HepG2 (cell line): ENCODE data around the gene CLASP2. TPM values are rescaled to one million over a fixed set of nuclear protein-coding genes. Genes with fewer than 3 reads are reported as not detected.

Experiments used
- ATAC-seq: fragments of 200-7000 bp; cut with Tn5 transposase; 3 replicates; pipeline ENCODE4 v1.9.1; 2020; ENCODE audit warnings: mild to moderate bottlenecking, moderate library complexity
- BruUV-seq: library from RNA; stranded (reverse); fragments of 400-500 nt; replicated peaks from 2 replicates; lab custom pipeline; 2021; lab: Mats Ljungman, UMichigan
- CTCF ChIA-PET: fragments of 300-600 bp; formaldehyde crosslinking; extraction: SDS; loops from one replicate; lab custom pipeline; 2021; ENCODE audit warnings: low total read pairs, inconsistent platforms, low intra/inter-chr PET ratio; lab: Yijun Ruan, JAX
- POLR2A ChIA-PET: fragments of 350-600 bp; sonication (Branson Sonifier 250); formaldehyde crosslinking; loops from one replicate; lab custom pipeline; 2020; ENCODE audit warnings: antibody characterized with exemption, inconsistent platforms; lab: Yijun Ruan, JAX
- DNase-seq: peaks from one replicate; pipeline ENCODE4 v3.0.0-alpha.2; 2015; ENCODE audit warnings: low spot score
- FAIRE-seq: peaks from 3 replicates; lab custom pipeline; 2011; peaks lifted over from hg19 to GRCh38; lab: Jason Lieb, UNC
- H2AFZ ChIP-seq: one replicate; pipeline ENCODE4 v1.6.1; 2011; ENCODE audit warnings: low read length, inconsistent platforms
- H3K27ac ChIP-seq: fragments of 300-600 bp; 3 replicates; pipeline ENCODE4 v1.8.0; 2011; ENCODE audit warnings: mixed run types, mild to moderate bottlenecking, mixed read lengths, low read length, inconsistent platforms; ENCODE audit not compliant: insufficient read depth; ENCODE audit errors: extremely low read length
- H3K27me3 ChIP-seq, 2 experiments: fragments of 200-600 bp in 1 of 2; 2 replicates in 1 of 2; 3 replicates in 1 of 2; pipeline versions ENCODE4 v1.6.0 to v1.8.0; 2011; ENCODE audit warnings: low read length in 2 of 2, mild to moderate bottlenecking in 2 of 2, moderate library complexity in 2 of 2, inconsistent platforms in 1 of 2; ENCODE audit not compliant: insufficient read depth in 2 of 2, control insufficient read depth in 1 of 2
- H3K36me3 ChIP-seq, 2 experiments: fragments of 200-600 bp in 1 of 2; replicated peaks in 1 of 2; 2 replicates in 1 of 2; 3 replicates in 1 of 2; pipeline versions ENCODE4 v1.5.1 to v1.8.0; 2011; ENCODE audit warnings: low read length in 2 of 2, inconsistent platforms in 1 of 2; ENCODE audit not compliant: insufficient read depth in 2 of 2, control insufficient read depth in 1 of 2
- H3K4me1 ChIP-seq: 2 replicates; pipeline ENCODE4 v1.5.1; 2012; ENCODE audit warnings: low read length, inconsistent platforms; ENCODE audit not compliant: insufficient read depth
- H3K4me2 ChIP-seq: 2 replicates; pipeline ENCODE4 v1.6.0; 2011; ENCODE audit warnings: low read depth, low read length, inconsistent platforms
- H3K4me3 ChIP-seq, 3 experiments: fragments of 200-600 bp in 1 of 3; sonication (generic), shearing (Covaris generic) in 1 of 3; replicated peaks in 1 of 3; 2 replicates each; pipeline ENCODE4 v1.5.1; 2011 to 2016; ENCODE audit warnings: low read length in 3 of 3, inconsistent platforms in 2 of 3, low read depth in 2 of 3, mild to moderate bottlenecking in 2 of 3, control low read depth in 1 of 3, mixed read lengths in 1 of 3; ENCODE audit not compliant: insufficient read depth in 1 of 3
- H3K79me2 ChIP-seq: one replicate; pipeline ENCODE4 v1.6.1; 2011; ENCODE audit warnings: low read length, inconsistent platforms; ENCODE audit not compliant: insufficient read depth
- H3K9ac ChIP-seq: 2 replicates; pipeline ENCODE4 v1.6.0; 2011; ENCODE audit warnings: mild to moderate bottlenecking, low read depth, low read length, inconsistent platforms; ENCODE audit not compliant: insufficient read depth
- H3K9me3 ChIP-seq: 2 replicates; pipeline ENCODE4 v1.5.1; 2012; ENCODE audit warnings: mild to moderate bottlenecking, low read length
- H4K20me1 ChIP-seq: 2 replicates; pipeline ENCODE4 v1.6.0; 2011; ENCODE audit warnings: inconsistent platforms, mild to moderate bottlenecking, low read length, moderate library complexity; ENCODE audit not compliant: insufficient read depth
- DR1 ChIP-seq: sonication (generic); formaldehyde crosslinking; IDR thresholded peaks from 2 replicates; pipeline ENCODE4 v1.8.0; 2021; ENCODE audit warnings: mild to moderate bottlenecking, missing genetic modification reagents, inconsistent platforms
- GMEB1 ChIP-seq: sonication (generic); formaldehyde crosslinking; IDR thresholded peaks from 2 replicates; pipeline ENCODE4 v1.5.1; 2020; ENCODE audit warnings: missing genetic modification reagents, mild to moderate bottlenecking, borderline replicate concordance
- HMGA1 ChIP-seq: sonication (generic); formaldehyde crosslinking; conservative IDR thresholded peaks from 2 replicates; pipeline ENCODE4 v1.4.0; 2020; ENCODE audit warnings: missing genetic modification reagents
- HNRNPK ChIP-seq: fragments of 200-400 bp; formaldehyde crosslinking; IDR thresholded peaks from 2 replicates; pipeline ENCODE4 v1.6.1; 2018; ENCODE audit warnings: low read length, low read depth, moderate library complexity, mild to moderate bottlenecking; ENCODE audit not compliant: poor library complexity, severe bottlenecking
- IRX3 ChIP-seq: sonication (generic); formaldehyde crosslinking; IDR thresholded peaks from 2 replicates; pipeline ENCODE4 v1.8.1; 2023; ENCODE audit warnings: mild to moderate bottlenecking, low read depth, missing genetic modification reagents, borderline replicate concordance
- PRPF4 ChIP-seq: fragments of 200-400 bp; formaldehyde crosslinking; IDR thresholded peaks from 2 replicates; pipeline ENCODE4 v1.6.1; 2016; ENCODE audit warnings: low read length, low read depth; ENCODE audit not compliant: poor library complexity, severe bottlenecking
- SRY ChIP-seq: sonication (generic); formaldehyde crosslinking; IDR thresholded peaks from 2 replicates; pipeline ENCODE4 v1.8.0; 2022; ENCODE audit warnings: mild to moderate bottlenecking, missing genetic modification reagents
- ZFP36L2 ChIP-seq: sonication (generic); formaldehyde crosslinking; IDR thresholded peaks from 2 replicates; pipeline ENCODE4 v1.4.0; 2020; ENCODE audit warnings: missing genetic modification reagents
- ZKSCAN5 ChIP-seq: sonication (generic); formaldehyde crosslinking; IDR thresholded peaks from 2 replicates; pipeline ENCODE4 v1.5.1; 2020; ENCODE audit warnings: mild to moderate bottlenecking, missing genetic modification reagents
- ZNF224 ChIP-seq: sonication (generic); formaldehyde crosslinking; IDR thresholded peaks from 2 replicates; pipeline ENCODE4 v1.5.0; 2020; ENCODE audit warnings: mild to moderate bottlenecking, missing genetic modification reagents
- ZNF24 ChIP-seq: fragments of 450-650 bp; IDR thresholded peaks from 2 replicates; pipeline ENCODE4 v1.6.1; 2017; ENCODE audit warnings: antibody characterized with exemption, mild to moderate bottlenecking
- ZNF451 ChIP-seq: sonication (generic); formaldehyde crosslinking; IDR thresholded peaks from 2 replicates; pipeline ENCODE4 v1.5.0; 2020; ENCODE audit warnings: mild to moderate bottlenecking, missing genetic modification reagents
- WGBS: methylation state at CpG from one replicate; pipeline ENCODE4 v1.1.6; 2017; ENCODE audit warnings: low lambda C conversion rate; 5-methylcytosine and 5-hydroxymethylcytosine counted together
- in situ Hi-C: cut with HindIII; loops from 2 replicates; pipeline ENCODE4 v1.10.0; 2017; ENCODE audit warnings: low pct_unique_long_range_greater_than_20kb; ENCODE audit not compliant: extremely low pct_ligation_motif_present
- intact Hi-C: fragments of 100-400 bp; cut with micrococcal nuclease; formaldehyde crosslinking; loops from one replicate; pipeline ENCODE4 v1.10.0; 2022; ENCODE audit not compliant: unreplicated experiment
- polyA plus RNA-seq, 8 experiments: library from polyadenylated mRNA; depleted of rRNA in 3 of 8; stranded (reverse) in 7 of 8; unstranded in 1 of 8; fragments of >200 nt; fragmentation: Illumina TruSeq in 4 of 8; extraction: Trizol in 4 of 8; gene quantifications; 2 replicates each; pipeline versions ENCODE4 v1.2.1 to v1.2.3, GENCODE V29; 2011 to 2016; ENCODE audit warnings: low read depth in 4 of 8, missing spikeins in 1 of 8, mixed read lengths in 1 of 8; ENCODE audit not compliant: insufficient read depth in 1 of 8
- total RNA-seq, 5 experiments: library from RNA; depleted of rRNA; stranded (reverse); fragments of >200 nt; fragmentation: Illumina TruSeq; extraction: Trizol; gene quantifications; 2 replicates each; pipeline ENCODE4 v1.2.3, GENCODE V29; 2016; ENCODE audit warnings: low read depth in 1 of 5
- TF ChIP-seq, protein P1 (sequence below): sonication (generic); formaldehyde crosslinking; IDR thresholded peaks from 2 replicates; pipeline ENCODE4 v1.8.0; 2022; ENCODE audit warnings: missing genetic modification reagents, mild to moderate bottlenecking, inconsistent platforms, borderline replicate concordance
- TF ChIP-seq, protein P2 (sequence below): sonication (generic); formaldehyde crosslinking; IDR thresholded peaks from 2 replicates; pipeline ENCODE4 v1.4.0; 2020; ENCODE audit warnings: missing genetic modification reagents
- TF ChIP-seq, protein P3 (sequence below): sonication (generic); formaldehyde crosslinking; IDR thresholded peaks from 2 replicates; pipeline ENCODE4 v1.4.0; 2020; ENCODE audit warnings: missing genetic modification reagents
- TF ChIP-seq, protein P4 (sequence below), 2 experiments: fragments of 450-650 bp in 1 of 2; sonication (generic) in 1 of 2; formaldehyde crosslinking; IDR thresholded peaks; 2 replicates each; pipeline versions ENCODE4 v1.5.0 to v1.8.0; 2020 to 2022; ENCODE audit warnings: mild to moderate bottlenecking in 1 of 2, missing genetic modification reagents in 1 of 2

The CLASP2 gene
- total and polyA plus RNA-seq, 2 of the 13 experiments (the other 11 are each of a cell fraction or from before 2014, with no cell fraction given), result 15.7 to 34.8 TPM

GRCh38 chr3:33706056-33706455, 12.0 kb downstream of the CLASP2 start:
- in situ Hi-C loops, result no loop called here
- CTCF ChIA-PET, result no interaction called here
- no peak overlapping the region for H3K4me2 ChIP-seq
- no peak overlapping the region for H3K9ac ChIP-seq
- POLR2A ChIA-PET, result no interaction called here
- peaks cover 81% of the 10 kb centered on the region for H3K79me2 ChIP-seq
- DNase-seq, result no peak
- no peaks in the 10 kb centered on the region for H4K20me1 ChIP-seq
- H3K9me3 ChIP-seq, result peaks cover 8% of the 10 kb centered on the region
- intact Hi-C loops, result no loop called here
- no peak for ATAC-seq
- H3K4me3 ChIP-seq, result no peak overlapping the region
- H3K27me3 ChIP-seq, result no peaks in the 10 kb centered on the region
- no peak overlapping the region for H2AFZ ChIP-seq
- H3K36me3 ChIP-seq, result no peaks in the 10 kb centered on the region; a peak in 1 of 5 replicates
- no TSS peak for BruUV-seq
- no peak for FAIRE-seq
- 98% methylated on average over 6 of the region's 6 CpGs for WGBS
- no peak overlapping the region for H3K27ac ChIP-seq
- peaks cover 7% of the 10 kb centered on the region; the same call in 1 of the 2 replicates for H3K4me1 ChIP-seq
- TF ChIP-seq, protein P1, sequence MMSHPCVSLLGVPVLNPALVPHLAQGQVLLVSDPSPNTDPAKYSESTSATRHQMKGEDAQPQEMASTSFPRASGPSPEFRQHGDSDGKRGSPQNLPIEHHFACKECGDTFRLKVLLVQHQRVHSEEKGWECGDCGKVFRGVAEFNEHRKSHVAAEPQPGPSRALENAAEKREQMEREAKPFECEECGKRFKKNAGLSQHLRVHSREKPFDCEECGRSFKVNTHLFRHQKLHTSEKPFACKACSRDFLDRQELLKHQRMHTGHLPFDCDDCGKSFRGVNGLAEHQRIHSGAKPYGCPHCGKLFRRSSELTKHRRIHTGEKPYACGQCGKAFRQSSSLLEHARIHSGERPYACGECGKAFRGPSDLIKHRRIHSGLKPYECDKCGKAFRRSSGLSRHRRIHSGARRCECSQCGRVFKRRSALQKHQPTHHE, result no peak
- TF ChIP-seq SRY (CRISPR knock-in tag) (no peak), HNRNPK (no peak), GMEB1 (CRISPR knock-in tag) (no peak), ZKSCAN5 (no peak), IRX3 (CRISPR knock-in tag) (no peak), PRPF4 (no peak), ZNF224 (no peak), HMGA1 (CRISPR knock-in tag) (no peak), DR1 (no peak), ZNF451 (no peak), ZNF24 (no peak), ZFP36L2 (CRISPR knock-in tag) (no peak)
- TF ChIP-seq, protein P2, sequence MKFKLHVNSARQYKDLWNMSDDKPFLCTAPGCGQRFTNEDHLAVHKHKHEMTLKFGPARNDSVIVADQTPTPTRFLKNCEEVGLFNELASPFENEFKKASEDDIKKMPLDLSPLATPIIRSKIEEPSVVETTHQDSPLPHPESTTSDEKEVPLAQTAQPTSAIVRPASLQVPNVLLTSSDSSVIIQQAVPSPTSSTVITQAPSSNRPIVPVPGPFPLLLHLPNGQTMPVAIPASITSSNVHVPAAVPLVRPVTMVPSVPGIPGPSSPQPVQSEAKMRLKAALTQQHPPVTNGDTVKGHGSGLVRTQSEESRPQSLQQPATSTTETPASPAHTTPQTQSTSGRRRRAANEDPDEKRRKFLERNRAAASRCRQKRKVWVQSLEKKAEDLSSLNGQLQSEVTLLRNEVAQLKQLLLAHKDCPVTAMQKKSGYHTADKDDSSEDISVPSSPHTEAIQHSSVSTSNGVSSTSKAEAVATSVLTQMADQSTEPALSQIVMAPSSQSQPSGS (CRISPR knock-in tag), result no peak
- TF ChIP-seq, protein P3, sequence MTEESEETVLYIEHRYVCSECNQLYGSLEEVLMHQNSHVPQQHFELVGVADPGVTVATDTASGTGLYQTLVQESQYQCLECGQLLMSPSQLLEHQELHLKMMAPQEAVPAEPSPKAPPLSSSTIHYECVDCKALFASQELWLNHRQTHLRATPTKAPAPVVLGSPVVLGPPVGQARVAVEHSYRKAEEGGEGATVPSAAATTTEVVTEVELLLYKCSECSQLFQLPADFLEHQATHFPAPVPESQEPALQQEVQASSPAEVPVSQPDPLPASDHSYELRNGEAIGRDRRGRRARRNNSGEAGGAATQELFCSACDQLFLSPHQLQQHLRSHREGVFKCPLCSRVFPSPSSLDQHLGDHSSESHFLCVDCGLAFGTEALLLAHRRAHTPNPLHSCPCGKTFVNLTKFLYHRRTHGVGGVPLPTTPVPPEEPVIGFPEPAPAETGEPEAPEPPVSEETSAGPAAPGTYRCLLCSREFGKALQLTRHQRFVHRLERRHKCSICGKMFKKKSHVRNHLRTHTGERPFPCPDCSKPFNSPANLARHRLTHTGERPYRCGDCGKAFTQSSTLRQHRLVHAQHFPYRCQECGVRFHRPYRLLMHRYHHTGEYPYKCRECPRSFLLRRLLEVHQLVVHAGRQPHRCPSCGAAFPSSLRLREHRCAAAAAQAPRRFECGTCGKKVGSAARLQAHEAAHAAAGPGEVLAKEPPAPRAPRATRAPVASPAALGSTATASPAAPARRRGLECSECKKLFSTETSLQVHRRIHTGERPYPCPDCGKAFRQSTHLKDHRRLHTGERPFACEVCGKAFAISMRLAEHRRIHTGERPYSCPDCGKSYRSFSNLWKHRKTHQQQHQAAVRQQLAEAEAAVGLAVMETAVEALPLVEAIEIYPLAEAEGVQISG (CRISPR knock-in tag), result no peak
- TF ChIP-seq, protein P4, sequence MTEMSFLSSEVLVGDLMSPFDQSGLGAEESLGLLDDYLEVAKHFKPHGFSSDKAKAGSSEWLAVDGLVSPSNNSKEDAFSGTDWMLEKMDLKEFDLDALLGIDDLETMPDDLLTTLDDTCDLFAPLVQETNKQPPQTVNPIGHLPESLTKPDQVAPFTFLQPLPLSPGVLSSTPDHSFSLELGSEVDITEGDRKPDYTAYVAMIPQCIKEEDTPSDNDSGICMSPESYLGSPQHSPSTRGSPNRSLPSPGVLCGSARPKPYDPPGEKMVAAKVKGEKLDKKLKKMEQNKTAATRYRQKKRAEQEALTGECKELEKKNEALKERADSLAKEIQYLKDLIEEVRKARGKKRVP (CRISPR knock-in tag; IDR thresholded peaks at IDR 0.05), result no peak
